ENCODE measurements around the gene TP73.

The TP73 gene

DNA sequence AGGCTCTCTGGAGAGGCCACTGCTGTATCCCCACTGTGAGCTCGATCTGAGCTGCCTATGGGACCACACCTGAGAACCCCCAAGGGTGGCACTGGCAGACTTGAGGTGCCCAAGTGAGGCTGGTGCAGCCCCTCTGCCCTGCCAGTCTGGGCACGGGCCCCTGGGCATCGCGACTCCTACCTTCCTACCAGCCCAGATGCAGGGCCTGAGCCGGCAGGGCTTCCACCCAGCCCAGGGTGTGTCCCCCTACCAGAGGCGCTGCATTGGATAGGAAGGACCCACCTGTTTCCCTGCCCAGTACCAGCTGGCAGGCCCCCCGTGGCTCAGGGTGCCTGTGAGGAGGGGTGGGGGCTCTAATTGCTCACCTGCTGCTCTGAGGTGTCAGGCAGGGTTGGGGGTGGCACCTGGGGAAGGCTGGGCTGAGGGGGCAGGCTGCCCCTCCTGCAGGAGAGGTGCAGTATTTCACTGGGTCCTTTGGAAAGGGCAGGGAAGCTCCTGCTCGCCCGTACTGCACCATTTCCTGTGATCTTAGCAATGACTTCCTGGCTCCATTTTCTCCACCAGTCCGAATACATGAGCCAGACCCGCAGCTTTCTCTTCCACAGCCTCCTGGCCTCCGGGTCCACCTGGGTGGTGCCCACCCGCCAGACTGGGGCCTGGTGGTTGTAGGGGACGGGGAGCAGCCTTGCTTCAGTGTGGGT is 11.8 kb downstream of the TP73 start (continued):
- TF ChIP-seq, protein P1, sequence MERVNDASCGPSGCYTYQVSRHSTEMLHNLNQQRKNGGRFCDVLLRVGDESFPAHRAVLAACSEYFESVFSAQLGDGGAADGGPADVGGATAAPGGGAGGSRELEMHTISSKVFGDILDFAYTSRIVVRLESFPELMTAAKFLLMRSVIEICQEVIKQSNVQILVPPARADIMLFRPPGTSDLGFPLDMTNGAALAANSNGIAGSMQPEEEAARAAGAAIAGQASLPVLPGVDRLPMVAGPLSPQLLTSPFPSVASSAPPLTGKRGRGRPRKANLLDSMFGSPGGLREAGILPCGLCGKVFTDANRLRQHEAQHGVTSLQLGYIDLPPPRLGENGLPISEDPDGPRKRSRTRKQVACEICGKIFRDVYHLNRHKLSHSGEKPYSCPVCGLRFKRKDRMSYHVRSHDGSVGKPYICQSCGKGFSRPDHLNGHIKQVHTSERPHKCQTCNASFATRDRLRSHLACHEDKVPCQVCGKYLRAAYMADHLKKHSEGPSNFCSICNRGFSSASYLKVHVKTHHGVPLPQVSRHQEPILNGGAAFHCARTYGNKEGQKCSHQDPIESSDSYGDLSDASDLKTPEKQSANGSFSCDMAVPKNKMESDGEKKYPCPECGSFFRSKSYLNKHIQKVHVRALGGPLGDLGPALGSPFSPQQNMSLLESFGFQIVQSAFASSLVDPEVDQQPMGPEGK (CRISPR knock-in tag; IDR thresholded peaks at IDR 0.05; ENCODE audit: borderline replicate concordance): no peak
- TF ChIP-seq ISL1 (CRISPR knock-in tag; IDR thresholded peaks at IDR 0.05) (no peak), ZC3H10 (CRISPR knock-in tag; IDR thresholded peaks at IDR 0.05) (no peak)

DNA sequence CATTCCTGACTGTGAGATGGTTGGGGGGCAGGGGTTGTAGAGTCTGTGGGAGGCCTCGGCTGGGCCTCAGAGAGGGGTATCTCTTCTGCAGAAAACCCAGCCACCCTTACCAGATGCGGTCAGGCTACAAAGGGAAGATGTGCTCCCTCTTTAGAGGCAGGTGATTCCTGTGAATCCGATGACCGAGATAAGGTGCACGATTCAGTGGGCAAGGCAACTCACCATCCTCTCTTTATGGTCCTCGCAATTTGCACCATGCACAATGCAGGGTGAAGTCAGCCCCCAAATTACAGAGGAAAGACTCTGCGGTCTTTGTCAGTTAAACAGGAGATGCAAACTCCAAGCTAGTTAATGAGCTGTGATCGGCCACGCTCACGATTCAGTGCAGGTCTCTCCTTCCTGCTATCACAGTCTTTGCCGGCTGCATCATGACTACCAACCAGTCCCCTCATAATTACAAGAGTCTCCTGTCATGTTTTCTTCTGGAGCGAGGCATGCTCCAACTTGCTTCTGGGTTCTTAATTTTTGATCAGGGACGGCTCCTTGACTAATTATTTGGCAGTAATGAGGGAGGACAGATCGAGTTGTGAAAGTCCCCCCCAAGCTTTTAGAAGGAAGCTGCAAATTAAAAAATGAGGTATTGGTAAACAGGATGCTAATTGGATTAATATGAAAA is 12.5 kb downstream of the TP73 start:
- TF ChIP-seq GLIS3 (CRISPR knock-in tag; IDR thresholded peaks at IDR 0.05): no peak
- TF ChIP-seq CSDC2 (CRISPR knock-in tag; IDR thresholded peaks at IDR 0.05): no peak
- no peak for TF ChIP-seq RARB (CRISPR knock-in tag; IDR thresholded peaks at IDR 0.05)
- TF ChIP-seq BACH2 (CRISPR knock-in tag; IDR thresholded peaks at IDR 0.05; ENCODE audit: borderline replicate concordance): no peak
- no peak for TF ChIP-seq ZC3H10 (CRISPR knock-in tag; IDR thresholded peaks at IDR 0.05)
- TF ChIP-seq ZNF565 (CRISPR knock-in tag; conservative IDR thresholded peaks at IDR 0.05; ENCODE audit: low read depth): no peak
- no peak for TF ChIP-seq ZNF8 (CRISPR knock-in tag; IDR thresholded peaks at IDR 0.05)
- TF ChIP-seq OSR1 (CRISPR knock-in tag; IDR thresholded peaks at IDR 0.05): no peak
- no peak for TF ChIP-seq SNAI2 (CRISPR knock-in tag; IDR thresholded peaks at IDR 0.05)
- TF ChIP-seq, protein P1 (CRISPR knock-in tag; IDR thresholded peaks at IDR 0.05; ENCODE audit: borderline replicate concordance): no peak
- no peak for TF ChIP-seq ISL1 (CRISPR knock-in tag; IDR thresholded peaks at IDR 0.05)
- TF ChIP-seq, protein P2, sequence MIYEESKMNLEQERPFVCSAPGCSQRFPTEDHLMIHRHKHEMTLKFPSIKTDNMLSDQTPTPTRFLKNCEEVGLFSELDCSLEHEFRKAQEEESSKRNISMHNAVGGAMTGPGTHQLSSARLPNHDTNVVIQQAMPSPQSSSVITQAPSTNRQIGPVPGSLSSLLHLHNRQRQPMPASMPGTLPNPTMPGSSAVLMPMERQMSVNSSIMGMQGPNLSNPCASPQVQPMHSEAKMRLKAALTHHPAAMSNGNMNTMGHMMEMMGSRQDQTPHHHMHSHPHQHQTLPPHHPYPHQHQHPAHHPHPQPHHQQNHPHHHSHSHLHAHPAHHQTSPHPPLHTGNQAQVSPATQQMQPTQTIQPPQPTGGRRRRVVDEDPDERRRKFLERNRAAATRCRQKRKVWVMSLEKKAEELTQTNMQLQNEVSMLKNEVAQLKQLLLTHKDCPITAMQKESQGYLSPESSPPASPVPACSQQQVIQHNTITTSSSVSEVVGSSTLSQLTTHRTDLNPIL (CRISPR knock-in tag; IDR thresholded peaks at IDR 0.05; ENCODE audit: low read depth): no peak
- TF ChIP-seq, protein P3, sequence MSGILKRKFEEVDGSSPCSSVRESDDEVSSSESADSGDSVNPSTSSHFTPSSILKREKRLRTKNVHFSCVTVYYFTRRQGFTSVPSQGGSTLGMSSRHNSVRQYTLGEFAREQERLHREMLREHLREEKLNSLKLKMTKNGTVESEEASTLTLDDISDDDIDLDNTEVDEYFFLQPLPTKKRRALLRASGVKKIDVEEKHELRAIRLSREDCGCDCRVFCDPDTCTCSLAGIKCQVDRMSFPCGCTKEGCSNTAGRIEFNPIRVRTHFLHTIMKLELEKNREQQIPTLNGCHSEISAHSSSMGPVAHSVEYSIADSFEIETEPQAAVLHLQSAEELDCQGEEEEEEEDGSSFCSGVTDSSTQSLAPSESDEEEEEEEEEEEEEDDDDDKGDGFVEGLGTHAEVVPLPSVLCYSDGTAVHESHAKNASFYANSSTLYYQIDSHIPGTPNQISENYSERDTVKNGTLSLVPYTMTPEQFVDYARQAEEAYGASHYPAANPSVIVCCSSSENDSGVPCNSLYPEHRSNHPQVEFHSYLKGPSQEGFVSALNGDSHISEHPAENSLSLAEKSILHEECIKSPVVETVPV (CRISPR knock-in tag; IDR thresholded peaks at IDR 0.05): no peak
- TF ChIP-seq ZNF70 (CRISPR knock-in tag; IDR thresholded peaks at IDR 0.05): no peak
- TF ChIP-seq TOX (CRISPR knock-in tag; IDR thresholded peaks at IDR 0.05; ENCODE audit: borderline replicate concordance): no peak
- no peak for TF ChIP-seq ARNTL (CRISPR knock-in tag; IDR thresholded peaks at IDR 0.05; ENCODE audit: borderline replicate concordance, low read depth)
- TF ChIP-seq, protein P4, sequence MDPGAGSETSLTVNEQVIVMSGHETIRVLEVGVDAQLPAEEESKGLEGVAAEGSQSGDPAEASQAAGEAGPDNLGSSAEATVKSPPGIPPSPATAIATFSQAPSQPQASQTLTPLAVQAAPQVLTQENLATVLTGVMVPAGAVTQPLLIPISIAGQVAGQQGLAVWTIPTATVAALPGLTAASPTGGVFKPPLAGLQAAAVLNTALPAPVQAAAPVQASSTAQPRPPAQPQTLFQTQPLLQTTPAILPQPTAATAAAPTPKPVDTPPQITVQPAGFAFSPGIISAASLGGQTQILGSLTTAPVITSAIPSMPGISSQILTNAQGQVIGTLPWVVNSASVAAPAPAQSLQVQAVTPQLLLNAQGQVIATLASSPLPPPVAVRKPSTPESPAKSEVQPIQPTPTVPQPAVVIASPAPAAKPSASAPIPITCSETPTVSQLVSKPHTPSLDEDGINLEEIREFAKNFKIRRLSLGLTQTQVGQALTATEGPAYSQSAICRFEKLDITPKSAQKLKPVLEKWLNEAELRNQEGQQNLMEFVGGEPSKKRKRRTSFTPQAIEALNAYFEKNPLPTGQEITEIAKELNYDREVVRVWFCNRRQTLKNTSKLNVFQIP (CRISPR knock-in tag; IDR thresholded peaks at IDR 0.05; ENCODE audit: borderline replicate concordance, low read depth): no peak
- no peak for TF ChIP-seq ESRRG (CRISPR knock-in tag; IDR thresholded peaks at IDR 0.05)
- ATAC-seq: no peak

DNA sequence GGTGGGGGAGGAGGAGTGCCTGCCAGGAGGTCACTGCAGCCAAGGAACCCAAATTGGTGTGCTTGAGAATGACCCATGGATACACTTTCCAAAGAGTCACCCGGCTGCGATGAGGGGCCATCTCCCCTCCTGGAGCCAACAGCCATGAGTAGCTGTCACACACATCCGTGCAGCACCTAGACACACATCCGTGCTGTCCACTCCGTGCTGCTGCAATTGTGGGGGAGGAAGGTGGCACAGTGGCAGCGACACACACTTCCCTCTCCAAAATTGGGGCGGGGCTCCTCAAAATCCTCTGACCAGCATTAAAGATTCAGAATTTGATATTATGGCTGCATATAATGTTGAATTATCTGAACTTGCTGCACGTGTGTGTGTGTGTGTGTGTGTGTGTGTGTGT is 15.8 kb downstream of the TP73 start:
- ATAC-seq: no peak
- TF ChIP-seq ARNTL (CRISPR knock-in tag; IDR thresholded peaks at IDR 0.05; ENCODE audit: borderline replicate concordance, low read depth) (no peak), ZNF565 (CRISPR knock-in tag; conservative IDR thresholded peaks at IDR 0.05; ENCODE audit: low read depth) (no peak), ISL1 (CRISPR knock-in tag; IDR thresholded peaks at IDR 0.05) (no peak), RARB (CRISPR knock-in tag; IDR thresholded peaks at IDR 0.05) (no peak), TCF4 (CRISPR knock-in tag; IDR thresholded peaks at IDR 0.05; ENCODE audit: borderline replicate concordance) (no peak), ESRRG (CRISPR knock-in tag; IDR thresholded peaks at IDR 0.05) (no peak), PPARA (CRISPR knock-in tag; IDR thresholded peaks at IDR 0.05; ENCODE audit: borderline replicate concordance) (no peak), ZFP30 (CRISPR knock-in tag; IDR thresholded peaks at IDR 0.05) (no peak)

All from SK-N-SH treated with all-trans-retinoic acid at 6 μM for 48 hours (cell line).